Body of pancreas (tissue), 4 donors: Measurements from ENCODE around the gene CHST3.

Experiments used
- POLR2A ChIP-seq, 3 donors: fragments of 450-650 bp; IDR thresholded peaks; one replicate each; pipeline ENCODE4 v1.6.1; 2016; ENCODE audit warnings: antibody characterized with exemption in 3 of 3, mild to moderate bottlenecking in 2 of 3
- TF ChIP-seq, protein P1 (sequence below), 7 experiments: fragments of 450-650 bp in 4 of 7; fragments of 200-600 bp in 3 of 7; sonication (generic) in 3 of 7; IDR thresholded peaks; one replicate each; pipeline ENCODE4 v1.5.1; 2016 to 2019; ENCODE audit warnings: antibody characterized with exemption in 7 of 7

DNA sequence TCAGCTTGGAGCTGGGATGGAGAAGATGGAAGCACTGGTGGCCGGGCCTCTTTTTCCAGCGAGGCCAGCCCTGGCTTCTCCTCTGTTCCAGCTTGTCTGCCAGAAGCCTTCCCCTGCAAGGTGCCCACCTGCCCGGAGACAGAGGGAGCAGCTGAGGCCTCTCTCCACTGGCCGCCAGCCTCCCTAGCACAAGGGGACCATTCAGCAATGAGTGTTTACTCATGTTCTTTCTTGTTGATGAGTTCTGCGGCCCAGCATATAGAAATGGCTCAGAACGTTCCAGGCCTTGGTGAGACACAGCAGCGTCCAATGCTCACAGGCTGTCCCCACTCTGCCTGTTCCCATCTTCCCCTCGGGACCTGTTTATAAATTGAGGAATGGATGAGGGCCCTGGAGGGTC lies 47.3 kb downstream of the CHST3 start:
- TF ChIP-seq, protein P1, sequence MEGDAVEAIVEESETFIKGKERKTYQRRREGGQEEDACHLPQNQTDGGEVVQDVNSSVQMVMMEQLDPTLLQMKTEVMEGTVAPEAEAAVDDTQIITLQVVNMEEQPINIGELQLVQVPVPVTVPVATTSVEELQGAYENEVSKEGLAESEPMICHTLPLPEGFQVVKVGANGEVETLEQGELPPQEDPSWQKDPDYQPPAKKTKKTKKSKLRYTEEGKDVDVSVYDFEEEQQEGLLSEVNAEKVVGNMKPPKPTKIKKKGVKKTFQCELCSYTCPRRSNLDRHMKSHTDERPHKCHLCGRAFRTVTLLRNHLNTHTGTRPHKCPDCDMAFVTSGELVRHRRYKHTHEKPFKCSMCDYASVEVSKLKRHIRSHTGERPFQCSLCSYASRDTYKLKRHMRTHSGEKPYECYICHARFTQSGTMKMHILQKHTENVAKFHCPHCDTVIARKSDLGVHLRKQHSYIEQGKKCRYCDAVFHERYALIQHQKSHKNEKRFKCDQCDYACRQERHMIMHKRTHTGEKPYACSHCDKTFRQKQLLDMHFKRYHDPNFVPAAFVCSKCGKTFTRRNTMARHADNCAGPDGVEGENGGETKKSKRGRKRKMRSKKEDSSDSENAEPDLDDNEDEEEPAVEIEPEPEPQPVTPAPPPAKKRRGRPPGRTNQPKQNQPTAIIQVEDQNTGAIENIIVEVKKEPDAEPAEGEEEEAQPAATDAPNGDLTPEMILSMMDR (IDR thresholded peaks at IDR 0.05), result no peak
- TF ChIP-seq POLR2A (IDR thresholded peaks at IDR 0.05), result no peak
